ENCODE data around the gene HIVEP3. TPM values are rescaled to one million over a fixed set of nuclear protein-coding genes. Genes with fewer than 3 reads are reported as not detected.

Gene HIVEP3
- total RNA-seq, 1 donor from 2014 or later, result 3.6 TPM

- no peak for DNase-seq (ENCODE audit: low spot score)
- no peak for TF ChIP-seq CTCF (IDR thresholded peaks at IDR 0.05)
- H3K27me3 Mint-ChIP-seq (ENCODE audit: low read depth), result no peaks in the 10 kb centered on the region
- H3K27ac Mint-ChIP-seq (ENCODE audit: unreplicated experiment), result no peak overlapping the region
- H3K4me3 Mint-ChIP-seq (ENCODE audit: unreplicated experiment), result no peak overlapping the region
- peaks cover 1% of the 10 kb centered on the region for H3K36me3 Mint-ChIP-seq (ENCODE audit: low read depth)
- H3K9me3 Mint-ChIP-seq (ENCODE audit: low read depth), result no peaks in the 10 kb centered on the region
- peaks cover 36% of the 10 kb centered on the region for H3K4me1 Mint-ChIP-seq (ENCODE audit: low read depth)
Observed at GRCh38 chr1:41847733-41848132, 71.0 kb downstream of the HIVEP3 start.

- DNase-seq (ENCODE audit: low spot score), result no peak
- Mint-ChIP-seq H3K36me3 (ENCODE audit: low read depth) (peaks cover 1% of the 10 kb centered on the region), H3K4me3 (ENCODE audit: unreplicated experiment) (no peak overlapping the region), H3K27me3 (ENCODE audit: low read depth) (no peaks in the 10 kb centered on the region), H3K27ac (ENCODE audit: unreplicated experiment) (no peak overlapping the region), H3K9me3 (ENCODE audit: low read depth) (no peaks in the 10 kb centered on the region), H3K4me1 (ENCODE audit: low read depth) (peaks cover 38% of the 10 kb centered on the region)
- no peak for TF ChIP-seq CTCF (IDR thresholded peaks at IDR 0.05)
Observed at GRCh38 chr1:41846625-41847405, 71.9 kb downstream of the HIVEP3 start.

- DNase-seq (ENCODE audit: low spot score), result no peak
- Mint-ChIP-seq H3K27ac (ENCODE audit: unreplicated experiment) (no peak overlapping the region), H3K4me1 (ENCODE audit: low read depth) (peaks cover 32% of the 10 kb centered on the region), H3K36me3 (ENCODE audit: low read depth) (peaks cover 1% of the 10 kb centered on the region), H3K4me3 (ENCODE audit: unreplicated experiment) (no peak overlapping the region), H3K27me3 (ENCODE audit: low read depth) (no peaks in the 10 kb centered on the region), H3K9me3 (ENCODE audit: low read depth) (no peaks in the 10 kb centered on the region)
- TF ChIP-seq CTCF (IDR thresholded peaks at IDR 0.05), result no peak
Observed at GRCh38 chr1:41844781-41845272, 73.9 kb downstream of the HIVEP3 start.

GRCh38 chr1:41844255-41844654, 74.5 kb downstream of the HIVEP3 start:
- no peak overlapping the region for H3K27ac Mint-ChIP-seq (ENCODE audit: unreplicated experiment)
- peaks cover 1% of the 10 kb centered on the region for H3K36me3 Mint-ChIP-seq (ENCODE audit: low read depth)
- no peak for DNase-seq (ENCODE audit: low spot score)
- peaks cover 32% of the 10 kb centered on the region for H3K4me1 Mint-ChIP-seq (ENCODE audit: low read depth)
- no peak for TF ChIP-seq CTCF (IDR thresholded peaks at IDR 0.05)
- no peaks in the 10 kb centered on the region for H3K9me3 Mint-ChIP-seq (ENCODE audit: low read depth)
- no peak overlapping the region for H3K4me3 Mint-ChIP-seq (ENCODE audit: unreplicated experiment)
- H3K27me3 Mint-ChIP-seq (ENCODE audit: low read depth), result no peaks in the 10 kb centered on the region

GRCh38 chr1:41842993-41843755, 75.5 kb downstream of the HIVEP3 start:
- no peak for DNase-seq (ENCODE audit: low spot score)
- no peak overlapping the region for H3K4me3 Mint-ChIP-seq (ENCODE audit: unreplicated experiment)

More at GRCh38 chr1:41842993-41843755, 75.5 kb downstream of the HIVEP3 start:
- peak; percentile 51 for TF ChIP-seq CTCF (IDR thresholded peaks at IDR 0.05)
- no peaks in the 10 kb centered on the region for H3K36me3 Mint-ChIP-seq (ENCODE audit: low read depth)
- H3K9me3 Mint-ChIP-seq (ENCODE audit: low read depth), result no peaks in the 10 kb centered on the region
- peak overlapping the region; percentile 63 for H3K27ac Mint-ChIP-seq (ENCODE audit: unreplicated experiment)
- H3K27me3 Mint-ChIP-seq (ENCODE audit: low read depth), result no peaks in the 10 kb centered on the region
- peaks cover 32% of the 10 kb centered on the region for H3K4me1 Mint-ChIP-seq (ENCODE audit: low read depth)

Measured in chondrocyte (in vitro differentiated cells).